Fibroblast of pulmonary artery (primary cell): ENCODE measurements around the gene COBLL1.

Experiments
- DNase-seq: peaks from one replicate; pipeline ENCODE4 v3.0.0-alpha.2; 2010; ENCODE audit warnings: low read depth
- H3K4me3 ChIP-seq: replicated peaks from 2 replicates; pipeline ENCODE4 v1.5.1; 2011; ENCODE audit warnings: low read depth, mild to moderate bottlenecking, control low read depth, low read length, moderate library complexity
- TF ChIP-seq, protein P1 (sequence below): IDR thresholded peaks from 2 replicates; pipeline ENCODE4 v1.5.1; 2011; ENCODE audit warnings: mild to moderate bottlenecking, control low read depth, low read length, inconsistent platforms; ENCODE audit errors: missing control alignments

The COBLL1 gene

DNA sequence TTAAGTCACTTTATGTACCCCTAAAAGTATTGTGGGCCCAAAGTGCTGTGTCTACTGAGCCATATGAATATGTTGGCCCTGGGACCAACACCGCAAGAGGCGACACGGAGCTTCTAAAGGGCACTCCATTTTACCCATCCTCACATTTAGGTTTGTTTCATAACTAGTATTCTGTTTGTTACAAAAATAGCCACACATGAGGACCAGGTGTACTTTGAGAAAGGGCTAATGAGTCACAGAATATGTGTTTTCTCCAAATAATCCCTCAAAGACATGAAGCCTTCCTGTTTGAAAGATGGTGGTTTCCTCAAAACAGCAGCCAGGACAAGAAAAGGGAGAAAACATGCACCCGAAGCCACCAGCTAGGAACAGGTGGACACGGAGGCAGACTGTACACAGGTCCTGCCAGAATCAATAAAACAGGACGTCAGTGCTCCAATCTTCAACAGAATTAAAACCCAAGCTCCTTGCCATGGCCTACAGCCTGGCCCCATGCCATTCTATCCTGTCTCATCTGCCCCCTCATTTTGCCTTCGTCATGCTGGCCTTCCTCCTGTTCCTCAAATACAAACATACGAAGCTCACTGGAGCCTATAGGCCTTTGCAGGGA is 198.6 kb downstream of the COBLL1 start:
- no peak overlapping the region for H3K4me3 ChIP-seq
- TF ChIP-seq, protein P1, sequence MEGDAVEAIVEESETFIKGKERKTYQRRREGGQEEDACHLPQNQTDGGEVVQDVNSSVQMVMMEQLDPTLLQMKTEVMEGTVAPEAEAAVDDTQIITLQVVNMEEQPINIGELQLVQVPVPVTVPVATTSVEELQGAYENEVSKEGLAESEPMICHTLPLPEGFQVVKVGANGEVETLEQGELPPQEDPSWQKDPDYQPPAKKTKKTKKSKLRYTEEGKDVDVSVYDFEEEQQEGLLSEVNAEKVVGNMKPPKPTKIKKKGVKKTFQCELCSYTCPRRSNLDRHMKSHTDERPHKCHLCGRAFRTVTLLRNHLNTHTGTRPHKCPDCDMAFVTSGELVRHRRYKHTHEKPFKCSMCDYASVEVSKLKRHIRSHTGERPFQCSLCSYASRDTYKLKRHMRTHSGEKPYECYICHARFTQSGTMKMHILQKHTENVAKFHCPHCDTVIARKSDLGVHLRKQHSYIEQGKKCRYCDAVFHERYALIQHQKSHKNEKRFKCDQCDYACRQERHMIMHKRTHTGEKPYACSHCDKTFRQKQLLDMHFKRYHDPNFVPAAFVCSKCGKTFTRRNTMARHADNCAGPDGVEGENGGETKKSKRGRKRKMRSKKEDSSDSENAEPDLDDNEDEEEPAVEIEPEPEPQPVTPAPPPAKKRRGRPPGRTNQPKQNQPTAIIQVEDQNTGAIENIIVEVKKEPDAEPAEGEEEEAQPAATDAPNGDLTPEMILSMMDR: no peak
- no peak for DNase-seq

DNA sequence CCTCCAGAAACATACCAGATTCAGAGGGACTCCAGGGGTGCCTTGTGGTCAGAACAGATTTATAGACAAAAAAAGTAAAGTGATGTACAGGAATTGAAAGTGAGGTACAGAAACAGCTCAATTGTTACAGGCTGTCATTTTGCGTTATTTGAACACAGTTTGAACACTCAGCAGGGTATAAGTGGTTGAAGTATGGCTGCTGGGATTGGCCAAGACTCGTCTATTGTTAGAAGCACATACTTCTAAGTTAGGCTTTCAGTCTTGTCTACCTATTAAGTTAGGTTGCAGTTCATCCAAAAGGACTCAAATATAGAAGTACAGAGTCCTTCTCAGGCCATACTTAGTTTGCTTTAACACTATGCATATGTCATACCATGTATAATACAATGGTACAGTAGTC is 199.4 kb downstream of the COBLL1 start:
- no peak overlapping the region for H3K4me3 ChIP-seq
- TF ChIP-seq, protein P1: no peak
- DNase-seq: no peak
